Heart left ventricle (tissue), 16 donors: ENCODE data around the gene TMEM179B. TPM values are rescaled to one million over a fixed set of nuclear protein-coding genes. Genes with fewer than 3 reads are reported as not detected.

Source experiments
- ATAC-seq, 4 donors: fragments of 200-7000 bp; cut with Tn5 transposase; one replicate each; pipeline ENCODE4 v1.9.1; 2020 to 2022; ENCODE audit warnings: moderate library complexity in 4 of 4, mild to moderate bottlenecking in 3 of 4, moderate number of reproducible peaks in 1 of 4
- DNase-seq, 5 donors: peaks; one replicate each; pipeline ENCODE4 v3.0.0-alpha.2; 2020
- H3K27ac ChIP-seq, 12 donors: fragments of 200-600 bp; sonication (generic) in 4 of 12; one replicate each; pipeline versions ENCODE4 v1.5.0 to v1.8.0; 2016 to 2022; ENCODE audit warnings: mild to moderate bottlenecking in 2 of 12
- H3K27me3 ChIP-seq, 9 donors: fragments of 200-600 bp; sonication (generic) in 2 of 9; one replicate each; pipeline versions ENCODE4 v1.5.1 to v1.8.0; 2016 to 2022; ENCODE audit warnings: mild to moderate bottlenecking in 3 of 9
- H3K36me3 ChIP-seq, 9 donors: fragments of 200-600 bp; sonication (generic) in 2 of 9; one replicate each; pipeline versions ENCODE4 v1.5.0 to v1.8.0; 2018 to 2022; ENCODE audit warnings: mild to moderate bottlenecking in 2 of 9
- H3K4me1 ChIP-seq, 12 donors: fragments of 200-600 bp; sonication (generic) in 4 of 12; one replicate each; pipeline versions ENCODE4 v1.5.0 to v1.8.0; 2016 to 2022; ENCODE audit warnings: mild to moderate bottlenecking in 3 of 12
- H3K4me3 ChIP-seq, 12 donors: fragments of 200-600 bp; sonication (generic) in 4 of 12; one replicate each; pipeline versions ENCODE4 v1.5.0 to v1.8.0; 2017 to 2022; ENCODE audit warnings: mild to moderate bottlenecking in 9 of 12, moderate library complexity in 4 of 12
- H3K9me3 ChIP-seq, 12 donors: fragments of 200-600 bp; sonication (generic) in 4 of 12; one replicate each; pipeline versions ENCODE4 v1.5.0 to v1.8.0; 2016 to 2022; ENCODE audit warnings: mild to moderate bottlenecking in 1 of 12
- CTCF ChIP-seq, 12 donors: fragments of 200-600 bp; sonication (generic) in 4 of 12; IDR thresholded peaks; one replicate each; pipeline versions ENCODE4 v1.5.0 to v1.8.0; 2018 to 2022; ENCODE audit warnings: antibody characterized with exemption in 12 of 12, mild to moderate bottlenecking in 5 of 12
- POLR2A ChIP-seq, 2 donors: fragments of 450-650 bp; IDR thresholded peaks; one replicate each; pipeline ENCODE4 v1.6.1; 2017; ENCODE audit warnings: antibody characterized with exemption in 2 of 2, mild to moderate bottlenecking in 2 of 2, moderate library complexity in 2 of 2
- WGBS, 4 donors: extraction: QIAGEN DNeasy Blood & Tissue Kit in 2 of 4; methylation state at CpG; one replicate each; pipeline versions ENCODE4 v1.1.5 to v1.1.7; 2013 to 2018; 5-methylcytosine and 5-hydroxymethylcytosine counted together
- intact Hi-C, 10 donors: fragments of 100-400 bp; cut with DNase I; formaldehyde crosslinking; loops; one replicate each; pipeline versions ENCODE4 v1.11.1 to v1.14.2; 2022
- polyA plus RNA-seq, 2 donors: library from polyadenylated mRNA; stranded (reverse); fragments of 200-250 nt; gene quantifications; one replicate each; pipeline ENCODE4 v1.2.3, GENCODE V29; 2013
- total RNA-seq, 9 donors: library from RNA; depleted of rRNA in 2 of 9; stranded (reverse); fragments of >200 nt in 2 of 9; fragmentation: NEBNext Ultra II Directional in 3 of 9; extraction: Animal tissue kit (Norgen Biotek cat#: 25700) in 3 of 9; gene quantifications; one replicate each; pipeline versions ENCODE4 v1.1.0 to v1.2.4, GENCODE V29; 2016 to 2023
- donor health status: ischemic (EF 13 %, LVEDD 7.1; RV severe dilation, severe dysfunction).
- donor health status: healthy with polysubstance abuse.
- donor health status: DM: no; HTN: yes; CAD: no.
- donor health status: DM: no; HTN: no; CAD: no.
- donor health status: ischemic (EF 25% LVEDD 6.9; RV normal size, moderate dysfunction).
- donor health status: ischemic (EF 25% LVEDD 5.7; RV mildly dilated, moderate dysfunction).
- donor health status: healthy.
- donor health status: DM: yes; HTN: yes; CAD: no.
- donor health status: ischemic (EF 35%, LVEDD 5.7; RV mildly dilated, moderate dysfunction).
- donor health status: nonischemic (EF 11% LVEDD 7.7; RV severe dilation, severe dysfunction).
- donor health status: DM: yes; HTN: yes; CAD: no.
- donor health status: PGD.
- donor health status: ischemic (EF 29% LVEDD 5.4; RV normal size, mild dysfunction).
- donor health status: nonischemic (EF 23%, LVEDD 6.1; RV moderate dilation, normal function).

TMEM179B gene
- total and polyA plus RNA-seq, 11 donors = 14.7 to 47.3 (median 22.3) TPM

DNA sequence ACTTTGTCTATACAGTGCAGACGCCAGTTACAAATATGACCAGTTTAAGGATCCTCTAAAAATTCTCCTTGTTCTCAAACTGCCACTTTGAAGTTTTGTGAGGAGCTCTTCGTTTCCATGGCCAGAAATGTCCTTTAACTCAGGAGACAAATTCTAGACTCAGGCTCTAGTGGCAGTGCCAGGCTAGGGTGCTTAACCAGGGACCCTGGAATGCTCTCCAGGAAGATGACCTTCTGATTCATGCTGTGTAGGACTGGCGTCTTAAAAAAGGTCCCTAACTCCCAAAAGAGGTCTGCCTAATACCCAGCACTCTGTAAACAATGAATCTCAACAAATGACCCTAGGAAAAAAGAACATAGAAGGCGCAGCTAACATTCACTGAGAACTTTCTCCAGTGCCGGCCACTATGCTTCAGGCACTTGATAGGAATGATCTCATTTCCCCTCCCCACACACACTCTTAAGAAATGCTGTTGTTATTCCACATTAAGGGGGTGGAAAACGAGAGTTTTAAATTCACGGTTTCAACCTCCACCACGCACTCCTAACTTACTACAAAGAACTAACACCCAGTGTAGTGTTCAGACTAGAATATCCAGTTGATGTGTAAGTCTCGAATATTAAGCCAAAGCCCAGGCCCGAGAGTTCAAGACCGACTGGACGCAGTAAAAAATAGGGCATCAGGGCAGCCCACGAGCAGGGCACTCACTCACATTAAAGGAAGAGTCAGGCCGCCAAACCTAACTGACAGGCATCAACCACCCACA lies 17.3 kb downstream of the TMEM179B start:
- Histone ChIP-seq H3K27ac (peak overlapping the region; percentile 58 to 95 (median 92)), H3K9me3 (no peaks in the 10 kb centered on the region), H3K27me3 (no peaks in the 10 kb centered on the region), H3K36me3 (peaks cover 0 to 51% (median 43%) of the 10 kb centered on the region in 9 donors), H3K4me1 (peaks cover 0 to 39% (median 22%) of the 10 kb centered on the region in 12 donors), H3K4me3 (peak overlapping the region; percentile 76 to 100 (median 86))
- no peak for DNase-seq
- ATAC-seq = peak in 1 of 4 donors; percentile 8
- intact Hi-C loops = loop anchor here in 4 of 10 donors (1.0 to 2.0 kb wide), 4 partner anchors 18 to 38 kb away; partner anchors contain the start of genes TMEM179B (in 1 of the 4) and WDR74 (in 1 of the 4)
- WGBS, 4 donors = 4% methylated on average over 14 of the region's 14 CpGs
- TF ChIP-seq CTCF (IDR thresholded peaks at IDR 0.05) (no peak), POLR2A (IDR thresholded peaks at IDR 0.05) (no peak)

- Histone ChIP-seq H3K36me3 (peaks cover 0 to 43% (median 35%) of the 10 kb centered on the region in 9 donors), H3K4me3 (peak within 1 kb of the TSS; percentile 76 to 100 (median 86)), H3K9me3 (no peaks in the 10 kb centered on the region), H3K4me1 (peaks cover 0 to 39% (median 22%) of the 10 kb centered on the region in 12 donors), H3K27me3 (no peaks in the 10 kb centered on the region), H3K27ac (peak within 1 kb of the TSS; percentile 58 to 95 (median 92))
- WGBS, 4 donors = 0 to 1% (median 0%) methylated on average over 38 to 77 of the region's 77 CpGs
- peak; percentile 91 to 96 (median 94) for ATAC-seq
- peak; percentile 95 to 98 (median 95) for DNase-seq
- TF ChIP-seq CTCF (IDR thresholded peaks at IDR 0.05) (peak in 4 of 12 donors; percentile 17 to 24 (median 20)), POLR2A (IDR thresholded peaks at IDR 0.05) (peak; percentile 99 to 100)
- intact Hi-C loops = loop anchor here in 4 of 10 donors (1.0 to 2.0 kb wide), 4 partner anchors 18 to 37 kb away; partner anchors contain the start of genes TMEM179B (in 1 of the 4) and WDR74 (in 1 of the 4)
These were observed 18.1 kb downstream of the TMEM179B start, which contains the start of gene NXF1 for GRCh38 chr11:62805076-62805892. Gene NXF1 (minus strand): TSS chr11:62805440. CDS start chr11:62805356, 84 bp downstream.

DNA sequence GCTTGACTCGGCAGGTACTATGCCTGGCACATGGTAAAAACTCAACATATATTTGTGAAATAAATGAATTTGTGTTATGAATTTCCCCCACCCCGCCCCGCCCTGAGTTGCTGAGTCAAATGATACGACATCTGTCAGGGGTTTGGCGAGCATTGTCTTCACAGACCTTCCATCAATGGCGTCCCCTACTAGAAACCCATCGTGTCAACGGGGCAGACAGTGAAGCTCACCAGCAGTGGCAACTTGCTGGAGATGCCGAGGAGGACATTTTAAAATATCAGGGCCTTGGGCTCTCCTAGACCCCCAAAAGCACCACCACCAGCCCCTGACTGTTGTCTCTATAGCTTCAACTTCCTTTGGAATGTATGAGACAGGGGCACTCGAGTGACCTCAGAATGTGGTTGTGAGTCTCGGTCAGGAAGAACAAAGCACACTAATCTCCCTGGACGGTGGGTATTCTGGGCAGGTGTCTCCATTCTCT lies 18.8 kb downstream of the TMEM179B start:
- ATAC-seq = peak in 3 of 4 donors; percentile 2 to 5 (median 3)
- peak overlapping the region; percentile 41 to 100 (median 83) for H3K4me3 ChIP-seq
- intact Hi-C loops = loop anchor here in 4 of 10 donors (1.0 to 2.0 kb wide), 4 partner anchors 19 to 36 kb away; partner anchors contain the start of genes TMEM179B (in 1 of the 4) and WDR74 (in 1 of the 4)
- no peaks in the 10 kb centered on the region for H3K27me3 ChIP-seq
- 14 to 22% (median 17%) methylated on average over 10 to 12 of the region's 12 CpGs for WGBS, 4 donors
- H3K27ac ChIP-seq = peak overlapping the region; percentile 58 to 95 (median 92)
- no peaks in the 10 kb centered on the region for H3K9me3 ChIP-seq
- peaks cover 0 to 39% (median 22%) of the 10 kb centered on the region in 12 donors for H3K4me1 ChIP-seq
- no peak for DNase-seq
- TF ChIP-seq CTCF (IDR thresholded peaks at IDR 0.05) (no peak), POLR2A (IDR thresholded peaks at IDR 0.05) (no peak)
- H3K36me3 ChIP-seq = peaks cover 0 to 36% (median 27%) of the 10 kb centered on the region in 9 donors
